Activated CD8-positive, alpha-beta memory T cell treated with anti-CD3 and anti-CD28 coated beads for 1 hour (primary cell): Measurements from ENCODE around the gene PKNOX1.
"Not testable (repeated sequence)": the region's sequence is repeated elsewhere in the genome, so short reads cannot be mapped to it uniquely, and the experiment has no call there.

Source experiments
- DNase-seq, 2 donors: peaks; one replicate each; pipeline ENCODE4 v3.0.0-alpha.2; 2020; ENCODE audit warnings: low read depth in 1 of 2; ENCODE audit errors: extremely low read depth in 1 of 2

PKNOX1 gene

DNA sequence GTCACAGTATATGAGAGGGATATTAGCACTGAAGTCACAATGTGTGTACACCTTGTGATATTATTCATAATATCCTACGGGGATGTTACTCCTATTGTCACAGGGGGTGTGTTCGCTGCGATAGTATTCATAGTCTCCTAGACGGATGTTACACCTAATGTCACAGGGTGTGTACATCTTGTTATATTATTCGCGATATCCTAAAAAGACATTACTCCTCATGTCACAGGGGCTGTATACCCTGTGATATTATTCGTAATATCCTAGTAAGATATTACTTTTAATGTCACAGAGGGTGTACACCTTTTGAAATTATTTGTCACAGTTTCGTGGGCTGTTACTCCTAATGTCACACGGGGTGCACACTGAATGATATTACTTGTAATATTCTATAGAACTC lies 23.2 kb upstream of the PKNOX1 start:
- DNase-seq: not testable (repeated sequence)

DNA sequence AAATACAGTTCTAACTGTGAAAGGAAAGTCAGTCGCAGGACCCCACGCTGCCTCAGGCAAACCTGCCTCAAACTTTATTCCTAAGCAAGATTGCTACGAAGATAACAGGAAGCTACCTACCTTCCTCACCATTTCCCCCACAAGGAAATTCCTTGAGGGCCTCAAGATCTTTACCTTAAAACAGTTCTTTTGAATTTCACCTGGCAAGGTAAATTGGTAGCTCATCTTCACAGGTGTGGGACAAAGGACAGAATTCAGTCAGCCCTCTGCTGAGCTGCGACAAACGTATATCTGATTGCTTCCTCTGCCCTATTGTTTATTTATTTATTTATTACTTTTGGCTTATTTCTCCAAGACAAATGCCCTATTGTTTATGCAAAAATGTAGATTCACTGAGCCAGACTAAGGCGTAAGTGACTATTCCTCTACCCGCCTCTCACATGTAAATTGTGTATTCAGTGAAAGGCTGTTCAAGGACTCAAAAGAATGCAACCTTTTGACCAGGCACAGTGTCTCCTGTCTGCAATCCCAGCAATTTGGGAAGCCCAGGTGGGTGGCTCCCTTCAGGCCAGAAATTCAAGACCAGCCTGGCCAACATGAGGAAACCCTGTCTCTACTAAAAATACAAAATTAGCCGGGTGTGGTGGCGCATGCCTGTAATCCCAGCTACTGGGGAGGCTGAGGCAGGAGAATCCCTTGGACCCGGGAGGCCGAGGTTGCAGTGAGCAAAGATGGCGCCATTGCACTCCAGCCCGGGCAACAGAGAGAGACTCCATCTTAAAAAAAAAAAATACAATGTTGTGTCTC lies 17.3 kb upstream of the PKNOX1 start:
- DNase-seq: no peak

DNA sequence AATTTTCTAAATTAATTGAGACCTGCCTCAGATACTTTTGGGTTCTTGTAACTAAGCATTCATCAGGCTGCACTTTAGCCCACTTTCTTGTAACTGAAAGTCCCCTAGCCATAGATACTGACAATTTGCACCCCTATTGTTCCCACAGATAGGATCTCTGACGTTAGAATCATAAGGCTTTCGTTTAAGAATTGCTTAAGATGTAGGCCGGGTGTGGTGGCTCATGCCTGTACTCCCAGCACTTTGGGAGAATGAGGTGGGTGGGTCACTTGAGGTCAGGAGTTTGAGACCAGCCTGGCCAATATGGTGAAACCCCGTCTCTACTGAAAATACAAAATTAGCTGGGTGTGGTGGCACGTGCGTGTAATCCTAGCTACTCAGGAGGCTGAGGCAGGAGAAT lies 16.2 kb upstream of the PKNOX1 start:
- DNase-seq: not testable (repeated sequence)

DNA sequence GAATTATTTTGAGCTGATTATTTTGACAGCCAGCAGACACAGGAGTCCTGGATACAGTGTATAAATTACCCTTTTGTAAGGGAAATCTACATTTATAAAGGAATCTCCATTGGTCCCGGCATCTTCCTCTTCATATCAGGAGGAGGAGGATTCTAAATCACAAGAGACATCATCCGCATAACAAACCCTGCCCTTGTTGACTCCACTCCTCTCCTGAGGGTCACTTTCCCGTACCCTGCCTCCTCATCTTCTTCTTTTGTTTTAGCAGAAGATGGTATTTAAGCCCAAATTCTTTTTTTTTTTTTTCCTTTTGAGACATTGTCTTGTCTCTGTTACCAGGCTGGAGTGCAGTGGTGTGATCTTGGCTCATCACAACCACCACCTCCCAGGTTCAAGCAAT lies 14.6 kb upstream of the PKNOX1 start:
- DNase-seq: no peak

DNA sequence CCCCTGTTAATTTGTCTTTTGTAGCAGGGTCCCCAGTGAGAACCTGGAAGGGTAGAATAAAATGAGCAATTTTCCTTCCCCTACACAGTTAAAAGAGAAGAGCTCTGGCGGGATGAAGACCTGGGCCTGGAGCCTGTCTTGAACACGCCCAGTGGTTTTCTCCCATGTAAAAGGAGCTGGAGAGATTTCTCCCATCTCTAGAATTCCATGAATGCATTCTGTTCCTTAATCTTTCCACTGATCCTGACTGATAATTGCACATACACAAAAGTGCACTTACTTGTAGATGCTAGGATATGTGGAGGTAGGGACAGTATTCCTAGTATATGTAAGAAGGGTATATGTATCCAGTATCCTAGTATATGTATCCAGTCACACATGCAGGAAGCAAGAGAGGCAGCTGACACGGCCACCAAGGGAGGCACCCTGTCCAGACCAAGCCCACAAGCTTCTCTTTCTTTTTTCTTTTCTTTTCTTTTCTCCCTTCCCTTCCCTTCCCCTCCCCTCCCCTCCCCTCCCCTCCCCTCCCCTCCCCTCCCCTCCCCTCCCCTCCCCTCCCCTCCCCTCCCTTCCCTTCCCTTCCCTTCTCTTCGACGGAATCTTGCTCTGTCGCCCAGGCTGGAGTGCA lies 11.9 kb upstream of the PKNOX1 start:
- DNase-seq: no peak

DNA sequence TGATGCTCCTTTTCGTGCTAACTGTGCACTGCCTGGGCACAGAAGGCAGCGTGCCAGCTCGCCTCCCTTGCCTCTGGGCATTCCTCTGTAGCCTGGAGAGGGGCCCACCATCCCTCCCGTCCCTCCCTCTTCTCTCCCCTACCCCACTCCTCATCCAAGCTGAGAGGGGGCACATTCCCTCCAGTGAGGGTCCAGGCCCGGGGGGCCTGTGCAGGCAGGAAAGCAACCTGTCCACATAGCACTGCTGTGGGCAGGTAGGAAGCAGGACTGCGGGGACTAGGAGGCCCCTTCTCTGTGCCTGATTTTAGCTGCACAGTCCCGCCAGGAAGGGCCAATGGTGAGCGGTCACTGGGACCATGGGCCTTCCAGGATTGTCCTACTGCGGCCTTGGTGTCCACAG lies 10.3 kb upstream of the PKNOX1 start:
- no peak for DNase-seq

DNA sequence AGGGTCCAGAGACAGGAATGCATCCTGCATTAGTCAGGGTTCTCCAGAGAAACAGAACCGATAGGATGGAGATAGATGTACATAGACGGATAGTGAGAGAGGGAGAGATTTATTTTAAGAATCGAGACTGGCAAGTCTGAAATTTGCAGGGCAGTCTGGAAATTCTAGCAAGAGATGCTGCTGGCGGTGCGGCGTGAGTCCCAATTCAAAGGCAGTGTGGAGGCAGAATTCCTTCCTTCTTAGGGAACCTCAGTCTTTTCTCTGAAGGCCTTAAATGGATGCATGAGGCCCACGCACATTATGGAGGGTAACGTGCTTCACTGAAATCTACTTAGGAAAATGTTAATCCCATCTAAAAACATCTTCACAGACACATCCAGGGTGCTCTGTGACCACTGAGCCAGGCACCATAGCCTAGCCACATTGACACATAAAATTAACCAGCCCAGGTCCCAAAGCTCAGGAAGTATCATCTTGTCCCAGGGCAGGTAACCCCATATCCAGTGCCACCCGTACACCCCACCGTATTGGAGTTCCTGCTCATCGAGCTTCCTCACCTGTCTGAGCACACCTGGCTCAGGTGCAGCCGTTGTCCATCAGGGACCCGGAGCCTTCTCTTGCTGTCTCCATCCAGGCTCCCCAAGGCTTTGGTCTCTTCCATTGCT lies 9.7 kb upstream of the PKNOX1 start:
- DNase-seq: no peak

DNA sequence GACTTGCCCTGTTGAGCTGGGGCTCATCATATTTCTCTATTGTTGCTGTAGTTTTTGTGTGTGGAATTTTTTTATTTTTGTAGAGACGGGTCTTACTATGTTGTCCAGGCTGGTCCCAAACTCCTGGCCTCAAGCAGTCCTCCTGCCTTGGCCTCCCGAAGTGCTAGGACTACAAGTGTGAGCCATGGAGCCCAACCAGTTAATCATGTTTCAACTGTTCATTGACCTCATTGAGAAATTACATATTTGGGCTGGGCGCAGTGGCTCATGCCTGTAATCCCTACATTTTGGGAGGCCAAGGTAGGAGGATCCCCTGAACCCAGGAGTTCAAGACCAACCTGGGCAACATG lies 9.2 kb upstream of the PKNOX1 start:
- no peak for DNase-seq

DNA sequence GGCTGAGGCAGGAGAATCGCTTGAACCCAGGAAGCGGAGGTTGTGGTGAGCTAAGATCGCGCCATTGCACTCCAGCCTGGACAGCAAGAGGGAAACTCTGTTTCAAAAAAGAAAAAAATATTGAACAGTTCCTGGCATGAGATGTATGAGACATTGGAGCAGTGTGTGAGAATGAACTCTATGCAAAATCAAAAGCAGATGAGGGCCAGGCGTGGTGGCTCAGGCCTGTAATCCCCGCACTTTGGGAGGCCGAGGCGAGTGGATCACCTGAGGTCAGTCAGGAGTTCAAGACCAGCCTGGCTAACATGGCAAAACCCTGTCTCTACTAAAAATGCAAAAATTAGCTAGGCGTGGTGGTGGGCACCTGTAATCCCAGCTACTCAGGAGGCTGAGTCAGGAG lies 6.7 kb upstream of the PKNOX1 start:
- not testable (repeated sequence) for DNase-seq

DNA sequence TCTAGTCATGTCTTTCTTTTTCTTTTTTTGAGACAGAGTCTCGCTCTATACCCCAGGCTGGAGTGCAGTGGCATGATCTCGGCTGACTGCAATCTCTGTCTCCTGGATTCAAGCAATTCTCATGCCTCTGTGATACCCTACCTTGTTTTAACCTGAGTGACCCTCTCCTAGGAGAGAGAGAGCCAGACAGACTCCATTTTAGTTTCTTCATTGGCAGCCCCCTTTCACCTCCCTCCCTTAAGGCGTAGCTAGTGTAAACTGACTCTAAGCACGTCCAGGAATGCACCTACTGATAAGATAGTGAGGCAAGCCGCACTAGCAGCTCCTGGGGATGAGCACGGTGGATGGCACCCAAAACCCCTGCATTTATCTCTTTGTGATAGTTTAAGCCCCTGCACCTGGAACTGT lies 5.2 kb upstream of the PKNOX1 start:
- no peak for DNase-seq

DNA sequence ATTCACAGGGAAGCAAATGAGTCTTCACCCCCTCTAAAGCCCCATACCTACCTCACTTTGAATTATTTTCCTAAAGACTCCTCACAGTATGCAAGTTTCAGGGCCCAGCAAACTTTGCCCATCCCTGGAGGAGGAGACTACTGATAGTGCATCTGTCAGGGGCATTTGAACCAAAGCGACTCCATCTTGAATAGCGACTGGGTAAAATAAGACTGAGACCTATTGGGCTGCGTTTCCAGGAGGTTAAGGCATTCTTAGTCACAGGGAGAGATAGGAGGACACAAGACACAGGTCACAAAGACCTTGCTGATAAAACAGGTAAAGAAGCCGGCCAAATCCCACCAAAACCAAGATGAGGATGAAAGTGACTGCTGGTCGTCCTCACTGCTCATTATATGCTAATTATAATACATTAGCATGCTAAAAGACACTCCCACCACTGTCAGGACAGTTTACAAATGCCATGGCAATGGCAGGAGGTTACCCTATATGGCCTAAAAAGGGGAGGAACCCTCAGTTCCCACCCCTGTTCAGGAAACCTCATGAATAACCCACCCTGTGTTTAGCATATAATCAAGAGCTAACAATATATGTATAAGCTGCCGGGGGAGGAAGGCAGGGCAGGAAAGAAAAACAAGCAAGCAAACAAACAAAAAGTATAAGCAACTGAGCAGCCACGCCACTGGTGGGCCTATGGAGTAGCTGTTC lies 3.3 kb upstream of the PKNOX1 start:
- no peak for DNase-seq

DNA sequence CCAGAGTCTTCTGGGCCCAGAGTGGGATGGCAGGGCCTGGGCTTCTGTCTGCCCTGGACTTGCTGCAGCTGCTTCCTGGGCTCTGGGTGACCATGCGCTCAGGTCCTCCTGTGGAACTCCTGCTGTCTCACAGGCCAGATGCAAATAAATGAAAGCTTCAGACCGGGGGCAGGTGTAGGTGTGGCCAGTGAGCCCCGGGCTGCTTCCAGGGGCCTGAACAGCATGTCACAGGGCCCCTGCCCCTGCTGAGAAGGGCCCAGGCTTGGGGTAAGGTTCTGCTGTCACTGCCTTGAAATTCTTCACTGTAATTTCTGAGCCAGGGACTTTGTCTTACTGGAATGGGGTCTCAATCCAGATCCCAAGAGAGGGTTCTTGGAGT lies 2.5 kb upstream of the PKNOX1 start:
- no peak for DNase-seq

DNA sequence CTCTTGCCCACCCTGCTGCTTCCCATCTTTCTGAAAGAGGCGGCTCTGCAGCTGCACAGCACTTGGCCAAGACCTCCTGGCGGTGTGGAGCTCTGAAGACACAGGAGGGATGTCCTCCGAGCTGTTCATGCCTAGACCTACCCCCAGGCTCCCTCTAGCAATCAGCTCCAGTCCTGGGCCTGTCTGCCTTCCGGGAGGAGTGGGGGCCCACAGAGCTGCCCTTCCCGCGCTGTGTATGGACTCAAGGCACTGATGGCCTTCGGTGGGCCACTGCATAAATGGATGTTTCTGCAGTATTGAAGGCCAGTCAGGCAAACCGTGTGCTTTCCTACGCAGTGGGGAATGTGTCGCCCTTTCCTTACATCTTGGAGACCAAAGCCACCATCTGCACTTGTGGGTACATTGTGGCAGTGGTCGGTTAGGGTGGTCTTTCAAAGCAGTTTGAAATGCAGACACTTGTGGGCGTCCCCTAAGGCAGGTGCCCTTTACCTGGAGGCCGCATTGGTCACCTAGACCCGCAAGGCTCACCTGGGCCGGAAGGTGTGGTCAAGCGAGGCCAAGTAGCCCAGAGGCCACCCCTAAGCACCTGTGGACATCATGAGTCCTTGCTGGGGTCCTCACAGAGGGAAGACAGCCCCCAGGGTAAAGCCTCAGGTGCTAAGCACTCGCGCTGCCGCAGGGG lies 912 bp upstream of the PKNOX1 start:
- DNase-seq: no peak

DNA sequence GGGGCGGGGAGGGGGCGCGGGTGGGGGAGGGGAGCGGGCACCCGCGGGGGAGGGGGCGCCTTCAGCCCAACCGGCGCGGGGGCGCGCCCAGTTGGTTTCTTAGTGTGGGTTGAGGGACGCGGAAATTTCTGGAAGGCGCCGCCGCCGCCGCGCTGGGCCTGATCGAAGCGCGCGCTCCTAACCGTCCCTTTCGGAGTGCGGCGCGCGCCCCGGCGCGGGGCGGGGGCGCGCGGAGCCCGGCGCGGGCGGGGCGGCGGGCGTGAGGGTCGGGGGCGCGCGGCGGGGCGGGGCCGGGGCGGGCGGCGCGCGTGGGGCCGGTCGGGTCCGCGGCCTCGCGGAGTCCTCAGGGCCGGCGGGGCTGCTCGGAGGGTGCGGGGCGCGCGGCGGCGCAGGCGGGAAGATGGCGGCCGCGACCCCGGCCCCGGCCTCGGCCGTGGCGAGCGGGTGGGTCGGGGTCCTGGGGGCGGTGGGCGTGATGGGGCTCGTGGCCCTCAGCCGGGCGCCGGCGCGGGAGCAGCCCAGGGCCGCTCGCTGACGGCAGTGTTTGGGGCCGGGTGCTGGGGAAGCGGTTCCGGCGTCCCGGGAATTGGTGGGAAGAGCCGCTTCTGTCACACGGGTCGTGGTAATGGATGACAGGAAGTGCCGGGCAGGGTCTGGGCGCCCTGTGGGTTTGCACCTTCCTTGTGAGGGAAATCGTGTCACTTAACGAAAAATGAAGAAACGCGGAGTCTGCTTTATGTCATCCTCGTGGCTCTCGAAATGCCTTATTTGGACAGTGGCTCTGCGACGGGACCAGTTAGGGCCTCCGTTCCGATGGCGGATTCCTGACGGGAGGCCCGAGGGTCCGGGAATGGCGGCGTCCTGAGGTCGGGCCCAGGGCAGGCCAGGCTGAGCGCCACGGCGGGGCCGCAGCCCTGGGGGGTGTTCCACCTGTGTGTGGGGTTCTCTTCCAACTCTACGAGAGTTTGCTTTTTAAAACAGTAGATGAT lies 764 bp downstream of the PKNOX1 start:
- DNase-seq: peak in 1 of 2 donors; percentile 52

DNA sequence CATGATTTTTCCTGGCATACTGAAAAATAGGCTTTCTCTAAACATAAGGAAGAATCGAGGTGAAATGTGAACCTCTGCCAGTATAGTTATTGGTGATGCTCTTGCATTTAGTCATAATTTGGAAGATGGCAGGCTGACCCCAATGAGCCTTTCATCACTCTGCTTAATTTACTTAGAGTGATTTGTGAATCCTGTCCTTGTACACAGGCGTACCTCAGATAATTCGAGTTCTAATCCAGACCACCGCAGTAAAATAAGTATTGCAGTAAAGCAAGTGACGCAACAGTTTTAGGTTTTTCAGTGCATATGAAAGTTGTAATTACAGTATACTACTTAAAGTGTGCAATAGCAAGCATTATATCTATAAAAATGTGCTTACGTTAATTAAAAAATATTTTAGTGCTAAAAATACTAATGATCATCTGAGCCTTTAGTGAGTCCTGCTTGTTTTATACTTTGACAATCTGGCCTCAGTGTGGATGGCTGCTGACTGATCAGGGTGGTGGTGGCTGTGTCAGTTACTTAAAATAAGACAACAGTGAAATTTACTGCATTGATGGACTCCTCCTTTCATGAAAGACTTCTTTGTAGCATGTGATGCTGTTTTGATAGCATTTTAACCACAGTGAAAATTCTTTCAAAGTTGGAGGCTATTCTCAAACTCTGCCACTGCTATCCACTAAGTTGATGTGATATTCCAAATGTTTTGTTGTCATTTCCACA lies 1.7 kb downstream of the PKNOX1 start:
- no peak for DNase-seq

DNA sequence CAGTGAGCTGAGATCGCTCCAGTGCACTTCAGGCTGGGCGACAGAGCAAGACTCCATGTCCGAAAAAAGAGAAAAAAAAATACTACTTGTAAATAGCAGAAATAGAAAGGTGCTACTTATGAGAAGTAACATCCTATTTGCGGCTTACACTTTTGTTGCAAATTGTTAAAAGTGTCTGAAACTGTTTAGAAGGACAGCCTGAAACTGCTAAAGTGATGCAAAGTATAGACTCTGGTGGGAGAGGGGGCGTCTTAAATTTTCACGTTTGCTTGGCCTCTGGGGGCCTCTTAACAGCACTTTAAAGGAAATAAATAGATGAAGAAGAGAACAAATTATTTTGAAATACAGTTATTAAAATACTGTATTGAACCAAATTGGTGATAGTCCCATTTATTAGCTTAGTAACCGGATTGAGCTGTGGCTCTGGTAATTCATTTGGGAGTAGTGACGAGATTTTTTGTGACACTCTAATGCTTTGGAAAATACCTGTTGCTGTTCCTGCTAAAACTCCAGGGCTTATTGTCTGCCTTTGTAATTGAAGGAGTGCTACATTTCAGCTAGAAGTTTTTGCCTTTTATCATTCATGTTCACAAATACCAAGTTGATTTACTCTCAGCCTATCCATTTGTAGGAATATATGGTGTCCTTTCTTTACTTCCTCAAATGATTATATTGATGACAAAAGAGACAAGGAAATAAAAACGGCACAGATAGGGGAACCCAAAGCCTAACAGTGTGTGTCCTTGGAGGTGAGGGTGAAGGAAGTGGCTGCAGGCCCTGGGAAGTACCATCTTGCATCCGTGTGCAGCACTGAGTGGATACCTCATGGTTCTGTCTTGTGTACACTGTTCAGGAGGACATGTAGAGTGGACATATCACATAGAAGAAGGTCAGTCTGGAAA lies 6.2 kb downstream of the PKNOX1 start:
- DNase-seq: no peak

DNA sequence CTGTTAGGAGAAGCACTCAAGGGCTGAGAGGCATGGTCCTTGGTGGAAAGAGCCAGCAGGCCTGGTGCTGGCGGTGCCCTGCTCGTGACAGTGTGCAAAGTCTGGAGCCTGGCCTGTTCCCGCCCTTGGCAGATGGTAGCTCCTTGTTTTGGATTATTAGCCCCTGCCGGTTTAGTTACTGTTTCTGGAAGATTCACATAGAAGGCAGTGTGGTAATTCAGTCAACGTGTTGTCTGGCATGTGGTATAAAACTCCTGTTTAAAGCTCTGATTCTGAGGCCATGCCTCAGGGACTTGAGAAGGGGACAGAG lies 6.8 kb downstream of the PKNOX1 start:
- DNase-seq: no peak

DNA sequence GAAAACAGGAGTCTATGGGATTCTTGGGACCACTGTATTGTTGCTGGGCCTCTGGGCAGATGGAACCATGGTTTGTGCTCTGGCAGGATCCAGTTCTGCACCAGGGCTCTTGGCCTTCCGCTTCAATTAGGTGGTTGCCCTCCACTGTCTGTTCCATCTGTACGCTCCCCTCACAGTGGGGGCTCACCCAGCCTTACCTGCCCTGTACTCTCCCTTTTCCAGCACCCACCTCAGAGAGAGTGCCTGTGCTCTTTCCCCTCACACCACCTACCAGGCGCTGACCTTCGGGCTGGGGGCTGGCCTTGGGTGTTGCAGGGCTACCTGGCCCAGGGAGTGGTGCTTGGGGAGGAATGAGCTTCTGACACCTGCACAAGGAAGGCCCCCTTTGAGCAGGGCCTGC lies 7.5 kb downstream of the PKNOX1 start:
- no peak for DNase-seq
